ENCODE data around the gene MESD. TPM values are rescaled to one million over a fixed set of nuclear protein-coding genes. Genes with fewer than 3 reads are reported as not detected.
A peak's percentile ranks its signal among the peaks of the same experiment; 100 is the strongest.

MESD gene
- total and polyA plus RNA-seq, 9 of the 15 experiments (the other 6 are each of a cell fraction or from before 2014, with no cell fraction given): 11.3 to 39.7 (median 22.8) TPM

DNA sequence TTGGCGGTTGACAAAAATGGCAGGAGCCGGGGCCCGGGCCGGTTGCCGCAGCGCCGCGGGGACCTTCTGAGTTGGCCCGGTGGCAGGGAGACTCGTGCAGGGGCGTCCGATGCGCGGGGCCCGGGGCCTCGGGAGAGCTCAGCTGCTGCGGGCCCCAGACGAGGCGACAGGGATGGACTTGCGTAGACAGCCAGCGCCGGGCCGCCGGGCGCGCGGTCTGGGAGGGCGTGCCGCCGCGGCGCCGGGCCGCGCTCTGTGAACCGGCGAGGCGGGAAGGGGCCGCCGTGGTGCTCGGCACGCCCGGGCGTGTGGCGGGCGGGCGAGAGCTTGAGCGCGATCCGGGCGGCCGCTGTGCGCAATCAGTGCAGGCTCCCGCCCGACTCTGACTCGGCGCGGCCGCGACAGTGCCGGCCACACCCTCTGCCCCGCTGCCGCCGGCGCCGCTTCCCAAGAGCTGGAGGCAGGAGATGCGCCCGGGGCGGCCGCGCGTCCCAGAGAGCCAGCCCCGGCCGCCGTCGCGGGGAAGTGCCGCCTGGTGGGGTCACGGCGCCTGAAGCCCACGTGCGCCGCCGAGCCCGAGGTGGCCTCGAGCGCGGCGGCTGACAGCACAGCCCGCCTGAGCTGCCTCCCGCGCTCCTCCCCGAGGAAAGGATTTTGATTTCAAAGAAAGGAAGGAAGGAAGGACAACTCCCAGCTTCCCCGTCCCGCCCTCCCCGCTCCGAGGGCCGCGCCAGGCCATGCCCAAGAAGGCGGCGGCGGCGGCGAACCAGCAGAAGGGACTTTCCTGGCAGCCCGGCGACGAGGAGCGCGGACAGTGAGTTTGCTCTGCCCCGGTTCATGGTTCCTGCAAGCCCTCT, 11.8 kb upstream of the MESD start (continued):
- TF ChIP-seq, protein P1, sequence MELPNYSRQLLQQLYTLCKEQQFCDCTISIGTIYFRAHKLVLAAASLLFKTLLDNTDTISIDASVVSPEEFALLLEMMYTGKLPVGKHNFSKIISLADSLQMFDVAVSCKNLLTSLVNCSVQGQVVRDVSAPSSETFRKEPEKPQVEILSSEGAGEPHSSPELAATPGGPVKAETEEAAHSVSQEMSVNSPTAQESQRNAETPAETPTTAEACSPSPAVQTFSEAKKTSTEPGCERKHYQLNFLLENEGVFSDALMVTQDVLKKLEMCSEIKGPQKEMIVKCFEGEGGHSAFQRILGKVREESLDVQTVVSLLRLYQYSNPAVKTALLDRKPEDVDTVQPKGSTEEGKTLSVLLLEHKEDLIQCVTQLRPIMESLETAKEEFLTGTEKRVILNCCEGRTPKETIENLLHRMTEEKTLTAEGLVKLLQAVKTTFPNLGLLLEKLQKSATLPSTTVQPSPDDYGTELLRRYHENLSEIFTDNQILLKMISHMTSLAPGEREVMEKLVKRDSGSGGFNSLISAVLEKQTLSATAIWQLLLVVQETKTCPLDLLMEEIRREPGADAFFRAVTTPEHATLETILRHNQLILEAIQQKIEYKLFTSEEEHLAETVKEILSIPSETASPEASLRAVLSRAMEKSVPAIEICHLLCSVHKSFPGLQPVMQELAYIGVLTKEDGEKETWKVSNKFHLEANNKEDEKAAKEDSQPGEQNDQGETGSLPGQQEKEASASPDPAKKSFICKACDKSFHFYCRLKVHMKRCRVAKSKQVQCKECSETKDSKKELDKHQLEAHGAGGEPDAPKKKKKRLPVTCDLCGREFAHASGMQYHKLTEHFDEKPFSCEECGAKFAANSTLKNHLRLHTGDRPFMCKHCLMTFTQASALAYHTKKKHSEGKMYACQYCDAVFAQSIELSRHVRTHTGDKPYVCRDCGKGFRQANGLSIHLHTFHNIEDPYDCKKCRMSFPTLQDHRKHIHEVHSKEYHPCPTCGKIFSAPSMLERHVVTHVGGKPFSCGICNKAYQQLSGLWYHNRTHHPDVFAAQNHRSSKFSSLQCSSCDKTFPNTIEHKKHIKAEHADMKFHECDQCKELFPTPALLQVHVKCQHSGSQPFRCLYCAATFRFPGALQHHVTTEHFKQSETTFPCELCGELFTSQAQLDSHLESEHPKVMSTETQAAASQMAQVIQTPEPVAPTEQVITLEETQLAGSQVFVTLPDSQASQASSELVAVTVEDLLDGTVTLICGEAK (IDR thresholded peaks at IDR 0.05): no peak
- TF ChIP-seq, protein P1 (CRISPR knock-in tag; IDR thresholded peaks at IDR 0.05): no peak
- TF ChIP-seq ZNF354B (CRISPR knock-in tag; IDR thresholded peaks at IDR 0.05) (no peak), KDM2B (CRISPR knock-in tag; IDR thresholded peaks at IDR 0.05) (no peak), CBFA2T3 (IDR thresholded peaks at IDR 0.05) (no peak), HNRNPLL (IDR thresholded peaks at IDR 0.05; ENCODE audit: low read depth, low read length, poor library complexity, severe bottlenecking) (peak; percentile 78), RBM25 (IDR thresholded peaks at IDR 0.05; ENCODE audit: low read depth, low read length, severe bottlenecking) (no peak), CREB1 (IDR thresholded peaks at IDR 0.05) (peak; percentile 65; the same call in 1 of the 2 replicates), CREB1 (CRISPR knock-in tag; IDR thresholded peaks at IDR 0.05) (no peak; the same call in 1 of the 2 replicates), SP1 (CRISPR knock-in tag; IDR thresholded peaks at IDR 0.05) (no peak), EGR1 (conservative IDR thresholded peaks at IDR 0.05) (no peak), CBX1 (IDR thresholded peaks at IDR 0.05; ENCODE audit: low read depth) (no peak), ATF1 (CRISPR knock-in tag; IDR thresholded peaks at IDR 0.05) (no peak), ATF1 (tag; IDR thresholded peaks at IDR 0.05) (no peak)
- TF ChIP-seq, protein P2, sequence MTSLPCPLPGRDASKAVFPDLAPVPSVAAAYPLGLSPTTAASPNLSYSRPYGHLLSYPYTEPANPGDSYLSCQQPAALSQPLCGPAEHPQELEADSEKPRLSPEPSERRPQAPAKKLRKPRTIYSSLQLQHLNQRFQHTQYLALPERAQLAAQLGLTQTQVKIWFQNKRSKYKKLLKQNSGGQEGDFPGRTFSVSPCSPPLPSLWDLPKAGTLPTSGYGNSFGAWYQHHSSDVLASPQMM (CRISPR knock-in tag; IDR thresholded peaks at IDR 0.05): no peak
- TF ChIP-seq, protein P3, sequence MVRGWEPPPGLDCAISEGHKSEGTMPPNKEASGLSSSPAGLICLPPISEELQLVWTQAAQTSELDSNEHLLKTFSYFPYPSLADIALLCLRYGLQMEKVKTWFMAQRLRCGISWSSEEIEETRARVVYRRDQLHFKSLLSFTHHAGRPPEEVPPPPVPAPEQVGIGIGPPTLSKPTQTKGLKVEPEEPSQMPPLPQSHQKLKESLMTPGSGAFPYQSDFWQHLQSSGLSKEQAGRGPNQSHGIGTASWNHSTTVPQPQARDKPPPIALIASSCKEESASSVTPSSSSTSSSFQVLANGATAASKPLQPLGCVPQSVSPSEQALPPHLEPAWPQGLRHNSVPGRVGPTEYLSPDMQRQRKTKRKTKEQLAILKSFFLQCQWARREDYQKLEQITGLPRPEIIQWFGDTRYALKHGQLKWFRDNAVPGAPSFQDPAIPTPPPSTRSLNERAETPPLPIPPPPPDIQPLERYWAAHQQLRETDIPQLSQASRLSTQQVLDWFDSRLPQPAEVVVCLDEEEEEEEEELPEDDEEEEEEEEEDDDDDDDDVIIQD (CRISPR knock-in tag; IDR thresholded peaks at IDR 0.05): no peak
- TF ChIP-seq, protein P4, sequence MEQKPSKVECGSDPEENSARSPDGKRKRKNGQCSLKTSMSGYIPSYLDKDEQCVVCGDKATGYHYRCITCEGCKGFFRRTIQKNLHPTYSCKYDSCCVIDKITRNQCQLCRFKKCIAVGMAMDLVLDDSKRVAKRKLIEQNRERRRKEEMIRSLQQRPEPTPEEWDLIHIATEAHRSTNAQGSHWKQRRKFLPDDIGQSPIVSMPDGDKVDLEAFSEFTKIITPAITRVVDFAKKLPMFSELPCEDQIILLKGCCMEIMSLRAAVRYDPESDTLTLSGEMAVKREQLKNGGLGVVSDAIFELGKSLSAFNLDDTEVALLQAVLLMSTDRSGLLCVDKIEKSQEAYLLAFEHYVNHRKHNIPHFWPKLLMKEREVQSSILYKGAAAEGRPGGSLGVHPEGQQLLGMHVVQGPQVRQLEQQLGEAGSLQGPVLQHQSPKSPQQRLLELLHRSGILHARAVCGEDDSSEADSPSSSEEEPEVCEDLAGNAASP (IDR thresholded peaks at IDR 0.05): no peak
